ENCODE results near the gene GRB2. TPM values are rescaled to one million over a fixed set of nuclear protein-coding genes. Genes with fewer than 3 reads are reported as not detected.
"Not testable (repeated sequence)": the region's sequence is repeated elsewhere in the genome, so short reads cannot be mapped to it uniquely, and the experiment has no call there.

GRB2 gene
- total RNA-seq, 2 experiments from 2014 or later = 167 to 179 TPM

DNA sequence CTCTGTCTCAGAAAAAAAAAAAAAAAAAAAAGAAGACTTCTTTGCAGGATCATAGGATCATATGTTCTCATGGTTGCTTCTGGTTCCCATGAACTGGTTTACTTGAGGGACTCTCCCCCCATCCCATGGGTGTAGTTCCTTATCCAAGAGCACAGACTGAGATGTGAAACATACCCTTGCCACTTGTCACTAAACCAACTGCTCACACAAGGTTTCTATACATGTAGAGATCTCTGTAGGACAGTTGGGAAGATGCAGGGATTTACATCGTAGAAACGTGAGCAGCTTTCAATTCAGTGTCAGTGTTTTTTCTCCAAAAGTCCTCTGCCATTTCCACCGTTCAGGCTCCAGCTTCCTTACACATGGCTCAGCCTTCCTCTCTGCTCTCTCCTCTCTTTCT, 39.8 kb upstream of the GRB2 start:
- no peak for ATAC-seq
- intact Hi-C loops (cut with micrococcal nuclease) = no loop called here
- no peaks in the 10 kb centered on the region for H3K9me3 Mint-ChIP-seq
- ChIA-PET CTCF (interaction anchor here (1.9 kb wide), 1 partner anchor 33 kb away, joined by 8 read pairs; no protein-coding TSS in a partner anchor), POLR2A (no interaction called here)
- H3K4me3 Mint-ChIP-seq = no peak overlapping the region
- TF ChIP-seq, protein P1, sequence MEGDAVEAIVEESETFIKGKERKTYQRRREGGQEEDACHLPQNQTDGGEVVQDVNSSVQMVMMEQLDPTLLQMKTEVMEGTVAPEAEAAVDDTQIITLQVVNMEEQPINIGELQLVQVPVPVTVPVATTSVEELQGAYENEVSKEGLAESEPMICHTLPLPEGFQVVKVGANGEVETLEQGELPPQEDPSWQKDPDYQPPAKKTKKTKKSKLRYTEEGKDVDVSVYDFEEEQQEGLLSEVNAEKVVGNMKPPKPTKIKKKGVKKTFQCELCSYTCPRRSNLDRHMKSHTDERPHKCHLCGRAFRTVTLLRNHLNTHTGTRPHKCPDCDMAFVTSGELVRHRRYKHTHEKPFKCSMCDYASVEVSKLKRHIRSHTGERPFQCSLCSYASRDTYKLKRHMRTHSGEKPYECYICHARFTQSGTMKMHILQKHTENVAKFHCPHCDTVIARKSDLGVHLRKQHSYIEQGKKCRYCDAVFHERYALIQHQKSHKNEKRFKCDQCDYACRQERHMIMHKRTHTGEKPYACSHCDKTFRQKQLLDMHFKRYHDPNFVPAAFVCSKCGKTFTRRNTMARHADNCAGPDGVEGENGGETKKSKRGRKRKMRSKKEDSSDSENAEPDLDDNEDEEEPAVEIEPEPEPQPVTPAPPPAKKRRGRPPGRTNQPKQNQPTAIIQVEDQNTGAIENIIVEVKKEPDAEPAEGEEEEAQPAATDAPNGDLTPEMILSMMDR (IDR thresholded peaks at IDR 0.05) = no peak
- H3K4me1 Mint-ChIP-seq (ENCODE audit: low read depth) = no peaks in the 10 kb centered on the region
- no peaks in the 10 kb centered on the region for H3K36me3 Mint-ChIP-seq (ENCODE audit: low read depth)
- no peak for DNase-seq
- H3K27ac Mint-ChIP-seq = no peak overlapping the region
- no peaks in the 10 kb centered on the region for H3K27me3 Mint-ChIP-seq

DNA sequence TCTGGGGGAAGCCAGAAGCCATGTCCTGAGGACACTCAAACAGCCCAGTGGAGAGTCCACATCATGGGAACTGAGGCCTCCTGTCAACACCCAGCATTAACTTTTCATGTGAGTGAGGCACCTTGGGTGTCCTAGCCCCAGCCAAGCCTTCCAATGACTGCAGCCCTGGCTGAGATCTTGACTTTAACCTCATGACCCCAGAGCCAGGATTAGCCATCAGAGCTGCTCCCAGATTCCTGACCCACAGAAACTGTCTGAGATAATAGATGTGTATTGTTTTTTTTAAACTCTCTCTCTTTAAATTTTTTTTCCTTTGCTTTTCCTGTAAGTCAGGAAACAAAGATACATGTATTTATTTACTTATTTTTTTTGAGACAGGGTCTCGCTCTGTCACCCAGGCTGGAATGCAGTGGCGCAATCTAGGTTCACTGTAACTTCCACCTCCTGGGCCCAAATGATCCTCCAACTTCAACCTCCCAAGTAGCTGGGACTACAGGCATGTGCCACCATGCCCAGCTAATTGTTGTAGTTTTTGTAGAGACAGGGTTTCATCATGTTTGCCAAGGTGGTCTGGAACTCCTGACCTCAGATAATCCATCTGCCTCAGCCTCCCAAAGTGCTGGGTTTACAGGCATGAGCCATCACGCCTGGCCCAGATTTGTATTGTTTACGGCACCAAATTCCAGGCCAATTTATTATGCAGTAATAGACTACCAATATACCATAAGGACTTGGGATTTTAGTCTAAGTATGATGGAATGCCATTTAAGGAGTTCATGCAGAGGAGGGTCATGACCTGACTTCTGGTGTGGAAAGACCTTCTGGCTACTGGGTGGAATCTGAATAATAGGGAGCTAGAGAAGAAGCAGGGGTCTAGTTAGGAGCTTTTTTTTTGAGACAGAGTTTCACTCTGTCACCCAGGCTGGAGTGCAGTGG, 37.0 kb upstream of the GRB2 start:
- TF ChIP-seq, protein P1 (IDR thresholded peaks at IDR 0.05) = no peak
- ChIA-PET POLR2A (interaction anchor here (0.6 to 1.0 kb wide), 3 partner anchors 14 to 336 kb away, joined by 3 read pairs; no protein-coding TSS in a partner anchor), CTCF (interaction anchor here (1.0 kb wide), 1 partner anchor 202 kb away, joined by 3 read pairs; no protein-coding TSS in a partner anchor)
- H3K4me3 Mint-ChIP-seq = no peak overlapping the region
- no peaks in the 10 kb centered on the region for H3K4me1 Mint-ChIP-seq (ENCODE audit: low read depth)
- ATAC-seq = no peak
- H3K36me3 Mint-ChIP-seq (ENCODE audit: low read depth) = no peaks in the 10 kb centered on the region
- no peak overlapping the region for H3K27ac Mint-ChIP-seq
- intact Hi-C loops (cut with micrococcal nuclease) = no loop called here
- H3K27me3 Mint-ChIP-seq = no peaks in the 10 kb centered on the region
- no peaks in the 10 kb centered on the region for H3K9me3 Mint-ChIP-seq
- no peak for DNase-seq

- ATAC-seq (no peak), DNase-seq (no peak)
- Mint-ChIP-seq H3K36me3 (ENCODE audit: low read depth) (no peaks in the 10 kb centered on the region), H3K4me1 (ENCODE audit: low read depth) (peaks cover 3% of the 10 kb centered on the region), H3K9me3 (no peaks in the 10 kb centered on the region), H3K4me3 (no peak overlapping the region), H3K27me3 (no peaks in the 10 kb centered on the region), H3K27ac (no peak overlapping the region)
- ChIA-PET CTCF (interaction anchor here (0.8 to 1.5 kb wide), 2 partner anchors 28 to 161 kb away, joined by 3 to 5 read pairs; no protein-coding TSS in a partner anchor), POLR2A (interaction anchor here (1.2 kb wide), 1 partner anchor 43 kb away, joined by 3 read pairs; no protein-coding TSS in a partner anchor)
- TF ChIP-seq, protein P1 (IDR thresholded peaks at IDR 0.05) = no peak
- intact Hi-C loops (cut with micrococcal nuclease) = no loop called here
These were observed 35.4 kb upstream of the GRB2 start for GRCh38 chr17:75440738-75441448.

- H3K4me3 Mint-ChIP-seq = no peak overlapping the region
- CTCF ChIA-PET = no interaction called here
- no peaks in the 10 kb centered on the region for H3K27me3 Mint-ChIP-seq
- DNase-seq = no peak
- intact Hi-C loops (cut with micrococcal nuclease) = no loop called here
- no peaks in the 10 kb centered on the region for H3K9me3 Mint-ChIP-seq
- TF ChIP-seq, protein P1 (IDR thresholded peaks at IDR 0.05) = no peak
- no peak overlapping the region for H3K27ac Mint-ChIP-seq
- ATAC-seq = no peak
- H3K36me3 Mint-ChIP-seq (ENCODE audit: low read depth) = no peaks in the 10 kb centered on the region
- POLR2A ChIA-PET = no interaction called here
- H3K4me1 Mint-ChIP-seq (ENCODE audit: low read depth) = peaks cover 7% of the 10 kb centered on the region
These were observed 33.8 kb upstream of the GRB2 start for GRCh38 chr17:75439287-75439686.

DNA sequence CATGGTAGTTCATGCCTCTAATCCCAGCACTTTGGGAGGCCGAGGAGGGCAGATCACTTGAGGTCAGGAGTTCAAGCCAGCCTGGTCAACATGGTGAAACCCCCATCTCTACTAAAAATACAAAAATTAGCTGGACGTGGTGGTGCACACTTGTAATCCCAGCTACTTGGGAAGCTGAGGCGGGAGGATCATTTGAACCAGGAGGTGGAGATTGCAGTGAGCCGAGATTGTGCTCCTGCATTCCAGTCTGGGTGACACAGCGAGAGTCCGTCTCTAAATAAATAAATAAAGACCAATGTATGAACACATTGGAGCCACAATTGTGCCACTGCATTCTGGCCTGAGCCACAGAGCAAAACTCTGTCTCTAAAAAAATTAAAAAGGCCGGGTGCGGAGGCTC, 31.9 kb upstream of the GRB2 start:
- CTCF ChIA-PET = interaction anchor here (1.4 kb wide), 1 partner anchor 10 kb away, joined by 4 read pairs; no protein-coding TSS in a partner anchor
- H3K9me3 Mint-ChIP-seq; ATAC-seq; H3K27me3 Mint-ChIP-seq; H3K4me1 Mint-ChIP-seq (ENCODE audit: low read depth); POLR2A ChIA-PET; H3K4me3 Mint-ChIP-seq; intact Hi-C loops (cut with micrococcal nuclease); H3K36me3 Mint-ChIP-seq (ENCODE audit: low read depth); H3K27ac Mint-ChIP-seq; DNase-seq: not testable (repeated sequence)

DNA sequence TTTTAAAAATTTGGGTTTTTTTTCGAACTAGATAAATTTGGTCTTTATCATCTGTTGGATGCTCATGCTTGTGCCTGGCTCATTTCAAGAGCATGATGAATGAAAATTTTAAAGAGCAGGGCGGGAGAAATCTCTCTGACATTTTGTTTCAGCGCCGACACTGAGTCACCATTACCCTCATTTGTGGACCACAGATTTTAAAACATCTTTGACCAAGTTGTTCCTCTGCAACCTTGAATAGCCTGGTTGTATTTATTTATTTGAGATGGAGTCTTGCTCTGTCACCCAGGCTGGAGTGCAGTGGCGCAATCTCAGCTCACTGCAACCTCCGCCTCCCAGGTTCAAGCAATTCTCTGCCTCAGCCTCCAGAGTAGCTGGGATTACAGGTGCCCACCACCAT, 29.0 kb upstream of the GRB2 start:
- H3K27me3 Mint-ChIP-seq; H3K36me3 Mint-ChIP-seq (ENCODE audit: low read depth); DNase-seq; H3K4me3 Mint-ChIP-seq; H3K9me3 Mint-ChIP-seq; H3K27ac Mint-ChIP-seq; intact Hi-C loops (cut with micrococcal nuclease); ATAC-seq; H3K4me1 Mint-ChIP-seq (ENCODE audit: low read depth): not testable (repeated sequence)
- ChIA-PET POLR2A (interaction anchor here (0.6 to 1.3 kb wide), 4 partner anchors 22 to 293 kb away, joined by 3 read pairs; partner anchors contain the start of gene MIF4GD), CTCF (interaction anchor here (1.9 kb wide), 1 partner anchor 313 kb away, joined by 6 read pairs; no protein-coding TSS in a partner anchor)
